Psoas muscle (tissue), 8 donors: ENCODE data around the gene SETX. TPM values are rescaled to one million over a fixed set of nuclear protein-coding genes. Genes with fewer than 3 reads are reported as not detected.
A peak's percentile ranks its signal among the peaks of the same experiment; 100 is the strongest.

Source experiments
- ATAC-seq, 4 donors: fragments of 200-7000 bp; cut with Tn5 transposase; one replicate each; pipeline ENCODE4 v1.9.1; 2020; ENCODE audit warnings: moderate library complexity in 3 of 4, mild to moderate bottlenecking in 2 of 4
- DNase-seq, 2 donors: peaks; one replicate each; pipeline ENCODE4 v3.0.0-alpha.2; 2020
- H3K27ac ChIP-seq: fragments of 200-600 bp; one replicate; pipeline ENCODE4 v1.8.0; 2022
- H3K27me3 ChIP-seq, 3 donors: fragments of 200-600 bp in 1 of 3; one replicate each; pipeline versions ENCODE4 v1.6.1 to v1.8.0; 2013 to 2022; ENCODE audit warnings: low read length in 2 of 3, mild to moderate bottlenecking in 2 of 3, moderate library complexity in 1 of 3; ENCODE audit not compliant: insufficient read depth in 3 of 3
- H3K36me3 ChIP-seq, 2 donors: fragments of 200-600 bp in 1 of 2; one replicate each; pipeline versions ENCODE4 v1.6.1 to v1.8.0; 2013 to 2022; ENCODE audit warnings: low read depth in 1 of 2, mild to moderate bottlenecking in 1 of 2, moderate library complexity in 1 of 2; ENCODE audit not compliant: insufficient read depth in 1 of 2
- H3K4me1 ChIP-seq: fragments of 200-600 bp; one replicate; pipeline ENCODE4 v1.8.0; 2022
- H3K4me3 ChIP-seq: fragments of 200-600 bp; one replicate; pipeline ENCODE4 v1.8.0; 2022; ENCODE audit warnings: mild to moderate bottlenecking
- H3K9me3 ChIP-seq: fragments of 200-600 bp; one replicate; pipeline ENCODE4 v1.8.0; 2022
- CTCF ChIP-seq: fragments of 200-600 bp; IDR thresholded peaks from one replicate; pipeline ENCODE4 v1.8.0; 2022; ENCODE audit warnings: antibody characterized with exemption
- WGBS, 3 donors: extraction: QIAGEN DNeasy Blood & Tissue Kit; methylation state at CpG; one replicate each; pipeline versions ENCODE4 v1.1.6 to v1.1.7; 2013; 5-methylcytosine and 5-hydroxymethylcytosine counted together
- intact Hi-C, 2 donors: fragments of 100-400 bp; cut with DNase I; formaldehyde crosslinking; loops; one replicate each; pipeline versions ENCODE4 v1.11.0 to v1.14.2; 2022
- polyA plus RNA-seq, 3 donors: library from polyadenylated mRNA; stranded (reverse); fragments of 200-250 nt; gene quantifications; one replicate each; pipeline ENCODE4 v1.2.3, GENCODE V29; 2013
- total RNA-seq, 4 donors: library from RNA; stranded (reverse); fragmentation: NEBNext Ultra II Directional in 2 of 4; extraction: Animal tissue kit (Norgen Biotek cat#: 25700) in 2 of 4; gene quantifications; one replicate each; pipeline versions ENCODE4 v1.2.1 to v1.2.4, GENCODE V29; 2021 to 2023
- donor health status: healthy with polysubstance abuse.
- donor health status: DM: no; HTN: no; CAD: no; lungs with moderate emphysema.
- donor health status: Bipolar disorder and iron deficiency.
- donor health status: healthy.
- donor health status: DM: yes; HTN: yes; CAD: no.
- donor health status: DM: no; HTN: no; CAD: no.
- donor health status: DM: no; HTN: no; CAD: no.
- donor health status: DM: yes; HTN: yes; CAD: no.

Gene SETX
- total and polyA plus RNA-seq, 7 donors = 10.0 to 26.8 (median 20.6) TPM

DNA sequence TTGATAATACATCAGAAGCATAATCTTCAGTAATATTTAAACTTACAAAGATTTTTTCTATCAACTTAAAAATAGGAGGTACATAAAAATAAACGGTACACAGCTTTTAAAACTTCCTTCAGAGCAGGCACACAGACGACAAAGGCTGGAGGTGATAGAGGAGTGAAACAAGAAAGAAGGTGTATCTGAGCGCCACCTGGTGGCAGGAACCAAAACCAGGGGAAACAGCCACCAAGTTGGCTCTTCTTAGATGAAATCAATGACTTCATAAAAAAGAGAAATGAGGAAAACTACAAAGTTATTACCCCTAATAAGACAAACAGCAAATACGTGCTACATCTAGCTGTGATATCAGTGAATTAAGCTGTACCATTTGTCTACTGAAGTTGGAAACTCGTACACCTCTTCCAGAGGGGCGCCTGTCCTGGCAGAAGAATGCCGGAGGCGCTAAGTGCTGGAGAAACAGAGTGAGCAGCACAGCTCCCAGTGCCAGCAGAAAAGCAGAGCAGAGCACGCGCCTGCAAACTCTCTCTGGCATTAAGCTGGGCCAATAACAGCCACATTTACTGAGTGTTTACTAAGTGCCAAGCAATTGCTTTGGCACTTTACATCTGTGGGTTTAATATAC, 85.9 kb downstream of the SETX start:
- H3K36me3 ChIP-seq = peaks cover 10 to 93% of the 10 kb centered on the region in 2 donors
- H3K27ac ChIP-seq = peak overlapping the region; percentile 67
- H3K27me3 ChIP-seq = no peaks in the 10 kb centered on the region
- no peaks in the 10 kb centered on the region for H3K9me3 ChIP-seq
- intact Hi-C loops = no loop called here
- ATAC-seq (peak; percentile 52 to 76 (median 61)), DNase-seq (peak; percentile 54 to 72)
- no peaks in the 10 kb centered on the region for H3K4me1 ChIP-seq
- peak; percentile 86 for TF ChIP-seq CTCF
- 50 to 58% (median 52%) methylated on average over 10 of the region's 10 CpGs for WGBS, 3 donors
- no peak overlapping the region for H3K4me3 ChIP-seq

DNA sequence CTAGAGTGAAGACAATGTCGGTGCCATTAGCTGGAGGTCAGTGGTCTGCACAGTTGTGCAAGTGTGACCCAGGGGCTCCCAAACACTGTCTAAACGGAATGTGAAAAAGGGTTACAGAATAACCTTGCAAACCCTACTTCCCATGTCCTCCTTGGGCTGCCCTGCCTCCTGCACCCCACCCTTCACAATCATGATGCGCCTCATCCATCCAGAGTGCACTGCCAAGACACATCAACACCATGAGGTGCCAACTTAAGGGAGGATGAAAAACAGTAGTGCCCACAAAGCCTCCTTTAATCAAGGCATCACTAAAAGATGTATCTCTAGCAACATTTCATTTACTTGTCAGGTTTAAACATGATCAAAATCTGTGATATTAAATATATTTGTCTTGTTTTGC, 87.1 kb downstream of the SETX start:
- no peak for DNase-seq
- no peak for TF ChIP-seq CTCF
- Histone ChIP-seq H3K36me3 (peaks cover 10 to 93% of the 10 kb centered on the region in 2 donors), H3K9me3 (no peaks in the 10 kb centered on the region), H3K4me1 (peaks cover 7% of the 10 kb centered on the region), H3K27me3 (no peaks in the 10 kb centered on the region), H3K4me3 (no peak overlapping the region), H3K27ac (no peak overlapping the region)
- ATAC-seq = no peak
- 84 to 90% (median 88%) methylated on average over 3 of the region's 3 CpGs for WGBS, 3 donors
- intact Hi-C loops = no loop called here

DNA sequence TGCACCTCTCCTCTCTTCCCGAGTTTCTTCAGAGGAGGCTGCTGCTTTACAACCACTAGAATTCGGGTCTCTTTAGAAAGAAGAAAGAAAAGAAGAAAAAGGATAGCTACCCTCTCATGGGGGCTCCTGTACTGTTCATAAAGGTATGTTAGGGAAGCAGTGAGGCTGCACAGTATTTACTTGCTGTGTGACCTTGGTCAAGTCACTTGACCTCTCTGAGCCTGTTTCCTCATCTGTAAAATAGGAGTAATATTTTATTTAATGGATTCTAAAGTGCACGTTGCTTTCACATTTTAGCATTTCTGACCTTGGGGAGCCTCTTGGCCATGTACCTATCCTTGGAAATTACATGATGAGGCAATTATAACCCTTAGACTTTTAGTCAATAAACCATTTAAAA, 88.8 kb downstream of the SETX start:
- no peak overlapping the region for H3K4me3 ChIP-seq
- no peaks in the 10 kb centered on the region for H3K9me3 ChIP-seq
- TF ChIP-seq CTCF = no peak
- H3K27me3 ChIP-seq = no peaks in the 10 kb centered on the region
- H3K4me1 ChIP-seq = peaks cover 7% of the 10 kb centered on the region
- intact Hi-C loops = no loop called here
- 70 to 83% (median 76%) methylated on average over 3 of the region's 3 CpGs for WGBS, 3 donors
- ATAC-seq (no peak), DNase-seq (no peak)
- H3K27ac ChIP-seq = no peak overlapping the region
- peaks cover 10 to 89% of the 10 kb centered on the region in 2 donors for H3K36me3 ChIP-seq

DNA sequence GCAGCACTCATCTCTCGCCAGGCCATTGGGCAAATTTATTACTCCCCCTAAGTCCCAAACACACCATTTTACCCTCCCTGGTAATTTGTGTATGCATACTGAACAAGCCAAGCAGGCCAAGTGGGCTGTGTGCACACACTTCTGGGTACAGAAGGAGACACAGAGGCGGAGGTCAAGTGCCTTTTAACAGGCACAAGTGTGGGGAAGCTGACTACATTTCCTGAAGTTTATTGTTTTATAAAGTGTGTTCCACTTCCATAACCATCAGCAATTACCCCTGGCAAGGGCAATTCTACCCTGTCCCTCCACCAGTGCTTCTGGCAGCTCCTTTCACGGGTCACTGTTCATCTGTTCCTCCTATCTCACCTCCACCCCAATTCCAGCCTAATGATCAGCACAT, 93.9 kb downstream of the SETX start:
- WGBS, 3 donors = 77 to 90% (median 82%) methylated on average over 3 of the region's 3 CpGs
- ATAC-seq (no peak), DNase-seq (no peak)
- H3K4me1 ChIP-seq = peaks cover 10% of the 10 kb centered on the region
- no peak overlapping the region for H3K4me3 ChIP-seq
- intact Hi-C loops = no loop called here
- no peak overlapping the region for H3K27ac ChIP-seq
- no peaks in the 10 kb centered on the region for H3K27me3 ChIP-seq
- no peaks in the 10 kb centered on the region for H3K9me3 ChIP-seq
- H3K36me3 ChIP-seq = peaks cover 7 to 49% of the 10 kb centered on the region in 2 donors
- no peak for TF ChIP-seq CTCF
